ENCODE data around the gene TMED9. TPM values are rescaled to one million over a fixed set of nuclear protein-coding genes. Genes with fewer than 3 reads are reported as not detected.

The TMED9 gene
- total and polyA plus RNA-seq, 9 of the 15 experiments (the other 6 are each of a cell fraction or from before 2014, with no cell fraction given) = 43.7 to 301 (median 90.0) TPM

DNA sequence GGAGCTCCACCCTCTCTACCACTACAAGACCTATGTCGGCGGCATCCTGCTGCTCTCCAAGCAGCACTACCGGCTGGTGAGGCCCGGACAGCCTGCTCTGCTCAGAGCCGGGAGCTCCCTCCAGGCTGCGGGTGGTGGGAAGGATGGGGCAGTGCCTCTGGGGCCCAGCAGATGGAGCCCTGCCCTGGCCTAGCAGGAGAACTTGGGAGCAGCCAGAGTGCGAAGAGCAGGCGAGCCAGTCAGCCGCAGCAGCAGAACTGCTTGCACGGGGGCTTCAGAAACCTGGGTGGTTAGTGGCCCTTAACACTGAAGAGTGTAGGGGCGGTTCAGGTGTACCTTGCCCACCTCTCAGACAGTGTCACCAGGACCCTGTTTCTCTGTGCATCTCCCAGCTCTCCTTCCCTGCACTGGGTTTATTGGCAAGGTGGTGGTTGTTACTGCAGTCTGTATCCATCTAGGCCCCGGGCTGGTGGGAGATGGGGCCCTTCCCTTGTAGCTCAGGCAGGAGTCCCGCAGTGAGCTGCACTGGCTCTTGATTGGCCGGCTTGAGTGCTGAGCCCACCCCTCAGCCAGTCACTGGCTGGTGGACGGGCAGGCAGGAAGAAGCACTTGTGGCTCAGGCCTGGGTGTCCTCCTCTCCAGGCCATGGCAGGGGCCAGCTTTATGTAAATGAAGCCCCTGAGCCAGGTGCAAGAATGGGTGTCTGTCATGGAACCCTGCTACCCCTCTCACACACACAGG lies 15.6 kb downstream of the TMED9 start (continued):
- TF ChIP-seq ETV1 (tag; conservative IDR thresholded peaks at IDR 0.05; ENCODE audit: low read depth) (no peak), IFI16 (CRISPR knock-in tag; IDR thresholded peaks at IDR 0.05) (no peak), OTX1 (CRISPR knock-in tag; IDR thresholded peaks at IDR 0.05) (no peak), MEF2D (tag; conservative IDR thresholded peaks at IDR 0.05; ENCODE audit: low read depth) (no peak), ZNF24 (IDR thresholded peaks at IDR 0.05) (no peak), SMARCA4 (IDR thresholded peaks at IDR 0.05) (no peak), ZNF444 (CRISPR knock-in tag; IDR thresholded peaks at IDR 0.05) (no peak), E2F6 (IDR thresholded peaks at IDR 0.05; ENCODE audit: borderline replicate concordance in 1 of 2, extremely low read depth in 1 of 2, insufficient read depth in 1 of 2, insufficient read length in 1 of 2, low read depth in 1 of 2, low read length in 1 of 2, poor library complexity in 1 of 2, severe bottlenecking in 1 of 2) (peak in 1 of 2 experiments; percentile 32), ELF4 (CRISPR knock-in tag; IDR thresholded peaks at IDR 0.05) (no peak), ZNF507 (tag; conservative IDR thresholded peaks at IDR 0.05) (no peak), ZFP91 (CRISPR knock-in tag; IDR thresholded peaks at IDR 0.05) (no peak), ARID3B (CRISPR knock-in tag; IDR thresholded peaks at IDR 0.05; ENCODE audit: borderline replicate concordance) (no peak), SFPQ (IDR thresholded peaks at IDR 0.05; ENCODE audit: low read depth, low read length) (no peak), RAD21 (CRISPR knock-in tag; conservative IDR thresholded peaks at IDR 0.05 in 1 of 2, IDR thresholded peaks at IDR 0.05 in 1 of 2) (peak; percentile 66 to 89), SNIP1 (IDR thresholded peaks at IDR 0.05; ENCODE audit: low read depth) (no peak), ZNF224 (CRISPR knock-in tag; IDR thresholded peaks at IDR 0.05) (no peak)
- TF ChIP-seq, protein P1, sequence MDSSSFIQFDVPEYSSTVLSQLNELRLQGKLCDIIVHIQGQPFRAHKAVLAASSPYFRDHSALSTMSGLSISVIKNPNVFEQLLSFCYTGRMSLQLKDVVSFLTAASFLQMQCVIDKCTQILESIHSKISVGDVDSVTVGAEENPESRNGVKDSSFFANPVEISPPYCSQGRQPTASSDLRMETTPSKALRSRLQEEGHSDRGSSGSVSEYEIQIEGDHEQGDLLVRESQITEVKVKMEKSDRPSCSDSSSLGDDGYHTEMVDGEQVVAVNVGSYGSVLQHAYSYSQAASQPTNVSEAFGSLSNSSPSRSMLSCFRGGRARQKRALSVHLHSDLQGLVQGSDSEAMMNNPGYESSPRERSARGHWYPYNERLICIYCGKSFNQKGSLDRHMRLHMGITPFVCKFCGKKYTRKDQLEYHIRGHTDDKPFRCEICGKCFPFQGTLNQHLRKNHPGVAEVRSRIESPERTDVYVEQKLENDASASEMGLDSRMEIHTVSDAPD (CRISPR knock-in tag; IDR thresholded peaks at IDR 0.05) = no peak

All from K562 (cell line).